K562 (cell line): Measurements from ENCODE around the gene OGDH. TPM values are rescaled to one million over a fixed set of nuclear protein-coding genes. Genes with fewer than 3 reads are reported as not detected.
A peak's percentile ranks its signal among the peaks of the same experiment; 100 is the strongest.

Source experiments
- ATAC-seq: fragments of 200-7000 bp; cut with Tn5 transposase; 3 replicates; pipeline ENCODE4 v1.9.1; 2020; ENCODE audit warnings: moderate library complexity
- BruUV-seq: library from RNA; stranded (reverse); fragments of 400-500 nt; replicated peaks from 2 replicates; lab custom pipeline; 2021; lab: Mats Ljungman, UMichigan
- CTCF ChIA-PET: fragments of 300-600 bp; formaldehyde crosslinking; extraction: SDS; loops from one replicate; lab custom pipeline; 2021; ENCODE audit warnings: low intra/inter-chr PET ratio; lab: Yijun Ruan, JAX
- POLR2A ChIA-PET: fragments of 300-600, 350-650 bp; sonication (Branson Sonifier 250); formaldehyde crosslinking; extraction: SDS; loops from one replicate; lab custom pipeline; 2021; ENCODE audit warnings: antibody characterized with exemption, inconsistent platforms; lab: Yijun Ruan, JAX
- DNase-seq, 4 experiments: peaks; one replicate each; pipeline versions ENCODE4 v3.0.0 to v3.0.0-alpha.2; 2011 to 2018; ENCODE audit warnings: low spot score in 3 of 4, mixed read lengths in 3 of 4; ENCODE audit errors: extremely low read depth in 1 of 4
- FAIRE-seq: peaks from 2 replicates; lab custom pipeline; 2011; peaks lifted over from hg19 to GRCh38; lab: Jason Lieb, UNC
- H2AFZ ChIP-seq: 2 replicates; pipeline ENCODE4 v1.6.0; 2011; ENCODE audit warnings: low read depth, low read length, control low read depth, inconsistent platforms
- H3K27ac ChIP-seq: fragments of 200-600 bp; 3 replicates; pipeline ENCODE4 v1.8.0; 2011; ENCODE audit warnings: low read depth, mild to moderate bottlenecking, control low read depth, inconsistent platforms, low read length, moderate library complexity, mixed read lengths; ENCODE audit errors: extremely low read depth
- H3K27me3 ChIP-seq, 2 experiments: fragments of 300-600 bp in 1 of 2; 2 replicates in 1 of 2; 3 replicates in 1 of 2; pipeline versions ENCODE4 v1.6.0 to v1.8.0; 2011; ENCODE audit warnings: inconsistent platforms in 2 of 2, low read length in 2 of 2, mild to moderate bottlenecking in 1 of 2, mixed read lengths in 1 of 2, moderate library complexity in 1 of 2; ENCODE audit not compliant: control insufficient read depth in 2 of 2, insufficient read depth in 2 of 2
- H3K36me3 ChIP-seq: fragments of 300-600 bp; 3 replicates; pipeline ENCODE4 v1.8.0; 2011; ENCODE audit warnings: mild to moderate bottlenecking, low read length, inconsistent platforms; ENCODE audit not compliant: control insufficient read depth, insufficient read depth
- H3K4me1 ChIP-seq, 2 experiments: fragments of 200-600 bp in 1 of 2; replicated peaks in 1 of 2; 2 replicates in 1 of 2; 3 replicates in 1 of 2; pipeline versions ENCODE4 v1.5.1 to v1.8.0; 2011; ENCODE audit warnings: inconsistent platforms in 2 of 2, low read length in 2 of 2, mild to moderate bottlenecking in 1 of 2, mixed read lengths in 1 of 2, moderate library complexity in 1 of 2; ENCODE audit not compliant: control insufficient read depth in 2 of 2, insufficient read depth in 2 of 2
- H3K4me2 ChIP-seq: 2 replicates; pipeline ENCODE4 v1.6.1; 2011; ENCODE audit warnings: low read length, control low read depth, inconsistent platforms, mixed read lengths; ENCODE audit not compliant: insufficient read depth
- H3K4me3 ChIP-seq: fragments of 200-600 bp; sonication (generic), shearing (Covaris generic); 2 replicates; pipeline ENCODE4 v1.5.1; 2016; ENCODE audit warnings: control low read depth, inconsistent platforms
- H3K79me2 ChIP-seq: fragments of 200-600 bp; 3 replicates; pipeline ENCODE4 v1.8.0; 2011; ENCODE audit warnings: low read length, inconsistent platforms; ENCODE audit not compliant: control insufficient read depth, insufficient read depth
- H3K9ac ChIP-seq, 2 experiments: 2 replicates each; pipeline versions ENCODE4 v1.6.0 to v1.6.1; 2011; ENCODE audit warnings: low read depth in 2 of 2, low read length in 2 of 2, control low read depth in 1 of 2, inconsistent platforms in 1 of 2, mild to moderate bottlenecking in 1 of 2, mixed read lengths in 1 of 2; ENCODE audit not compliant: insufficient read depth in 1 of 2
- H3K9me1 ChIP-seq: one replicate; pipeline ENCODE4 v1.6.0; 2011; ENCODE audit warnings: inconsistent platforms, mild to moderate bottlenecking, low read length, moderate library complexity; ENCODE audit not compliant: control insufficient read depth, insufficient read depth
- H3K9me3 ChIP-seq: replicated peaks from 2 replicates; pipeline ENCODE4 v1.5.1; 2011; ENCODE audit warnings: low read depth, low read length, inconsistent platforms; ENCODE audit not compliant: control insufficient read depth, insufficient read depth
- H4K20me1 ChIP-seq: replicated peaks from 2 replicates; pipeline ENCODE4 v1.6.1; 2011; ENCODE audit warnings: low read length, inconsistent platforms, mixed read lengths; ENCODE audit not compliant: control insufficient read depth, insufficient read depth
- BCOR ChIP-seq: fragments of 450-650 bp; IDR thresholded peaks from 2 replicates; pipeline ENCODE4 v1.6.1; 2016
- RFX5 ChIP-seq: IDR thresholded peaks from 2 replicates; pipeline ENCODE4 v1.6.1; 2011; ENCODE audit warnings: low read depth, mild to moderate bottlenecking, improper control_type of control experiment, low read length
- TAF7 ChIP-seq: fragments of 450-650 bp; IDR thresholded peaks from 2 replicates; pipeline ENCODE4 v1.6.1; 2016; ENCODE audit warnings: missing genetic modification characterization, missing compliant biosample characterization
- USF2 ChIP-seq: sonication (generic); formaldehyde crosslinking; IDR thresholded peaks from 2 replicates; pipeline ENCODE4 v1.5.0; 2020; ENCODE audit warnings: missing genetic modification reagents
- WGBS: fragments of 100-300 bp; shearing (Covaris generic); methylation state at CpG from one replicate; pipeline ENCODE4 v1.1.6; 2016; ENCODE audit warnings: low coverage, mixed read lengths; ENCODE audit not compliant: insufficient coverage; ENCODE audit errors: missing lambda C conversion rate; 5-methylcytosine and 5-hydroxymethylcytosine counted together
- in situ Hi-C: fragments of 300-500 bp; cut with MboI; formaldehyde crosslinking; loops from 4 replicates; pipeline ENCODE4 v1.15.0; 2018; ENCODE audit warnings: inconsistent platforms, mixed read lengths
- intact Hi-C: fragments of 100-400 bp; cut with micrococcal nuclease; formaldehyde crosslinking; loops from 2 replicates; pipeline ENCODE4 v1.14.2; 2022
- polyA plus RNA-seq, 8 experiments: library from polyadenylated mRNA; depleted of rRNA in 4 of 8; stranded (reverse) in 5 of 8; unstranded in 3 of 8; fragments of >200 nt; fragmentation: Nextera tagmentation in 2 of 8; fragmentation: Illumina TruSeq in 1 of 8; extraction: Ambion mirVana in 2 of 8; extraction: Trizol in 1 of 8; gene quantifications; 2 replicates each; pipeline versions ENCODE4 v1.2.1 to v1.2.3, GENCODE V29; 2011 to 2014; ENCODE audit warnings: inconsistent platforms in 1 of 8, missing spikeins in 1 of 8
- total RNA-seq, 7 experiments: library from RNA; depleted of rRNA in 6 of 7; stranded (reverse); fragments of >200 nt in 6 of 7; fragmentation: Illumina TruSeq in 2 of 7; extraction: Trizol in 2 of 7; gene quantifications; 2 replicates each; pipeline versions ENCODE4 v1.2.1 to v1.2.3, GENCODE V29; 2011 to 2021; ENCODE audit warnings: low replicate concordance in 1 of 7

OGDH gene
- total and polyA plus RNA-seq, 9 of the 15 experiments (the other 6 are each of a cell fraction or from before 2014, with no cell fraction given), result 3.1 to 80.3 (median 23.5) TPM

DNA sequence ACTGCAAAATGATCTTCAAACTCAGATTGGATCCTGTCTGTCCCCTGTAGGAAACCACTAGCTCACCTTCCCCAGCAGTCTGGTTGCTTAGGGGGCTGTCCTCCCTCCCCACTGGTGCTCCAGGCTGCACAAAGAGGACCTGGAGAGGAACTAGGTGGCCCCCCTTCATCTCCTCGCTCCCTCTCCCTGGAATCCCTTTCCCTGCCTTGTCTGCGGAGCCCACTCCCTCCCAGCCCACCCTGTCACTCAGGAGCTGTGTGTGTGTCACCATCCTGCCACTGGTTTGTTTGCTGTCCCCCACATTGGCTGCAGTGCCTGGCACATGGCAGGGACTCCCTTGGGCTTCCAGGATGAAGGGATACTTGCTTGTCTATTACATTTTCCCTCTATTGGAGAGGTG is 106.7 kb downstream of the OGDH start:
- Histone ChIP-seq H4K20me1 (no peaks in the 10 kb centered on the region), H3K4me3 (no peak overlapping the region), H3K27ac (no peak overlapping the region), H3K27me3 (no peaks in the 10 kb centered on the region), H3K36me3 (peaks cover 15% of the 10 kb centered on the region; the same call in 1 of the 3 replicates), H3K79me2 (no peaks in the 10 kb centered on the region), H3K9me3 (no peaks in the 10 kb centered on the region), H3K4me1 (peaks cover 8 to 12% of the 10 kb centered on the region in 2 experiments; a peak in 4 of 5 replicates), H2AFZ (no peak overlapping the region), H3K4me2 (no peak overlapping the region), H3K9me1 (peaks cover 3% of the 10 kb centered on the region)
- FAIRE-seq (no peak), ATAC-seq (no peak), DNase-seq (peak in 2 of 4 experiments; percentile 8)
- POLR2A ChIA-PET, result interaction anchor here (0.7 to 1.0 kb wide), 2 partner anchors 12 to 59 kb away, joined by 3 read pairs; no protein-coding TSS in a partner anchor
- in situ Hi-C loops, result no loop called here
- CTCF ChIA-PET, result no interaction called here
- no TSS peak for BruUV-seq
- intact Hi-C loops, result no loop called here
- WGBS, result no CpG with 5 or more reads among the region's 2 CpGs
- TF ChIP-seq RFX5, result no peak
- no peak for TF ChIP-seq TAF7 (tag)
- no peak for TF ChIP-seq BCOR
- TF ChIP-seq USF2, result no peak
- TF ChIP-seq, all 486 proteins: peak for 0
- H3K9ac ChIP-seq, result no peak overlapping the region
